GM19240 (cell line): Measurements from ENCODE around the gene SZT2.
"Not testable (repeated sequence)": the region's sequence is repeated elsewhere in the genome, so short reads cannot be mapped to it uniquely, and the experiment has no call there.

Source experiments
- DNase-seq: peaks from one replicate; pipeline ENCODE4 v3.0.0; 2011; ENCODE audit warnings: low spot score; ENCODE audit not compliant: insufficient read length

The SZT2 gene

GRCh38 chr1:43387976-43388599 is 1.6 kb upstream of the SZT2 start:
- DNase-seq: no peak

- no peak for DNase-seq
Observed at GRCh38 chr1:43388613-43389012, 1.1 kb upstream of the SZT2 start.

DNA sequence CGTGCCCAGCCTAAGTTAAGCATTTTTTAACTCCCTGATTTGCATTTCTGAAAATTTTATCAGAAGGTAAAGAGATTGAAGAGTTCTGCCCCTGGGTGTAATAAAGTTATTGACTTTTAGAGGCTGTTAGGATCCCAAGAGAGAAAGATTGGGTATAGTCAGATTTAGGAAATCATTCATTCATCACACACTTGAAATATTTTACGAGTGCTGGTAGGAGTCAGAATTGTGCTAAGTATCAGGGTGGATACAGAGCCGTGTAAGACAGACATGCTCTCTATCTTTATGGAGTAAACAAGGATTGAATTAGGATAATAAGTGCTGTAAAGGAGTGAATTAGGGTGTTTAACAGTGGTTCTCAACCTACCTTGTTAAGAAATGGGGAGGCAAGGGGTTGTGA is 3.0 kb downstream of the SZT2 start:
- no peak for DNase-seq

GRCh38 chr1:43395523-43395922 is 5.8 kb downstream of the SZT2 start:
- no peak for DNase-seq

GRCh38 chr1:43396059-43396458 is 6.4 kb downstream of the SZT2 start:
- DNase-seq: no peak

- no peak for DNase-seq
Observed at GRCh38 chr1:43398227-43398626, 8.5 kb downstream of the SZT2 start.

DNA sequence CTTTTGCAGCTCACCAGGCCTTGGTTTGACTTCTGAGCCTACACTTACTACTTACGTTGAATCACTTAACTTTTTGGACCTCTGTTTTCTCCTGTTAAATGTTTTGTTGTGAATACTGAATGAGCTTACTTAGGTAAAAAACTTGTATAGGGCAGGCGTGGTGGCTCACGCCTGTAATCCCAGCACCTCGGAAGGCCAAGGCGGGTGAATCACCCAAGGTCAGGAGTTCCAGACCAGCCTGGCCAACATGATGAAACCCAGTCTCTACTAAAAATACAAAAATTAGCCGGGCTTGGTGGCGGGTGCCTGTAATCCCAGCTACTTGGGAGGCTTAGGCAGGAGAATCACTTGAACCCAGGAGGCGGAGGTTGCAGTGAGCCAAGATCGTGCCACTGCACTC is 10.7 kb downstream of the SZT2 start:
- DNase-seq: not testable (repeated sequence)

DNA sequence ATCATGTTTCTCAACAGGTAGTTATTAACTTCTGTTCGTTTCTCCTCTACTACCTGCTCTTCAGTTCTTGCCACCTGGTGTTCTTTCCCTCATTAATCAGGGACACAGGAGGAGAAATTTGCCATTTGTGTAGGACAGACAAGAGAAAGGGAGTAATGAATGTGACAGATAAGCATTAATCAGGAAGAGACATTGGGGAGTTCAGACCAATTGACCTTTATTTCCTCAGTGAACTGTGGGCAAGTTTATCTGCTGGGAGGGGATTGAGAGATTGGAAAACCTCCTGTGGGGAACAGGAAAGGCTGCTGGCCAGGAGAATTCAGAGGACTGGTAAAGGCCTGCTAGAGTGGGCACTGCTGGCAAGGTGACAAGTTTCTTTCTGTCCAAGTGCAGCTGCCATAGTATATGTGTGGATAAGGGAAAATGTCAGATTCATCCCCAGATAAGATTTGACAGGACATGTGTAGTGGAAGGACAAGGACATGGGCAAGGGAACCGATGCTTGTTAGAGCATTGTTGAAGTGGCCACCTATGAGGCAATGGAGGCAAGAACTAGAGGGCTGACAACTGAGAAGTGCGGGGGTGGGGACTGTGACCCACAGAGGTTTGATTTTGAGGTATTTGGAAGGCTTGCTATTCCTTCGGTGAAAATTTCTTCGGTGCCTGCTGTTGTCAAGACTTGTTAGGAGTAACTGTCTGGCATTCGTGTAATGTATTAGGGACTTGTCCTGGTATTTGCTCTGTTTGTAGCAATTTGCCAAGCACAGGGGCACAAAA is 12.6 kb downstream of the SZT2 start:
- DNase-seq: no peak

- DNase-seq: no peak
Observed at GRCh38 chr1:43404353-43404752, 14.7 kb downstream of the SZT2 start.

DNA sequence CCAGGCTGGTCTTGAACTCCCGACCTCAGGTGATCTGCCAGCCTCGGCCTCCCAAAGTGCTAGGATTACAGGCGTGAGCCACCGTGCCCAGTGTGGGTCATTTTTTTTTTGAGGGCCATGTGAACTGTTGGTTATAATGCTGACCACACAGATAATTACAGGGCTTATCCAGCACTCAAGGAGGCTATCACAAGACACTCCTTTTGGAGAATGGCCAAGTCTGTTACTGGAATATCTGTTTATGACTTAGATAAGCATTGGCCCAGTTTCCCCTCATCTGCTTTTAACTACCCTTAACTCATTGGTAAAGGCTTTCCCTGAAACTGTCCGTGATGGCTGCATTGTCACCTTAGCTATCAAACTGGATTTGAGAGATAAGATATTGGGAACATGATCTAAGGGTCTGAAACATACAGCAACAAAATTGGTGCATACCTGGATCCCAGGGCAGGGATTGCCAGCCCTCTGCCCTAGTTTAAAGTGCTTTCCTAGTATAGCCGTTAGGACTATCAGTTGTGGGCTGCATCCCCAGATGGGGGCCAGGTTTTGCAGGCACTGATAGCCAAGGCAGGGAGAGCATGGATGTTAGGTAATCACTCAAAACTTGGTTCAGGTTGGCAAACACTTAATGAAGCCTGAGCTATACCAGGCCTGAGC is 15.6 kb downstream of the SZT2 start:
- no peak for DNase-seq

GRCh38 chr1:43405876-43406234 is 16.2 kb downstream of the SZT2 start:
- DNase-seq: no peak

GRCh38 chr1:43410571-43410970 is 20.9 kb downstream of the SZT2 start:
- DNase-seq: no peak

DNA sequence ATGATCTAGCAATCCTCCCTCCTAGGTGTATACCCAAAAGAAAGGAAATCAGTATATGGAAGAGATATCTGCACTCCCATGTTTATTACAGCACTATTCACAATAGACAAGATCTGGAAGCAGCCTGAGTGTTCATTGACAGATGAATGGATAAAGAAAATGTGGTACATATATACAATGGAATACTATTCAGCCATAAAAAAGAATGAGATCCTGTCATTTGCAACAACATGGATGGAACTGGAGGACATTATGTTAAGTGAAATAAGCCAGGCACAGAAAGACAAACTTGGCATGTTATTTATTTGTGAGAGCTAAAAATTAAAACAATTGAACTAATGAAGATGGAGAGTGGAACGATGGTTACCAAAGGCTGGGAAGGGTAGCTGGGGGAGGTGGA is 23.7 kb downstream of the SZT2 start:
- not testable (repeated sequence) for DNase-seq

- peak; percentile 30 for DNase-seq
Observed at GRCh38 chr1:43414634-43415223, 25.0 kb downstream of the SZT2 start.

GRCh38 chr1:43415901-43416300 is 26.2 kb downstream of the SZT2 start:
- no peak for DNase-seq

GRCh38 chr1:43418858-43419257 is 29.2 kb downstream of the SZT2 start:
- DNase-seq: no peak

GRCh38 chr1:43419627-43420425 is 30.1 kb downstream of the SZT2 start:
- DNase-seq: no peak

DNA sequence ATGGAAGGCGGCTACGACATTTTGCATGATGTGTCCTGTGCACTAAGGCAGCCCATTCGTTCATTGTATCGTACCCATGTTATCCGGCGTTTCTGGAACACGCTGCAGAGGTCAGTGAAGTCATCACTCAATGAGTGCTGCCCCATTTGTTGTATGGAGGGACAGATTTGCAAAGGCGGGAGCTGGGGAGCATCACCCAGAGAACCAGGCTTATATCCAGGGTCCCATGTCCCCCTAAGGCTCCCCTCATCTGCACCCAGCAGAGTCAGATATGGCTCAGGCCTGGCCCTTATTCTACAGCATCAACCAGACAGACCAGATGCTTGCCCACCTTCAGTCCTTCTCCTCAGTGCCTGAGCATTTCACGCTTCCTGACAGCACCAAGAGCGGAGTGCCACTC is 31.2 kb downstream of the SZT2 start:
- DNase-seq: no peak

DNA sequence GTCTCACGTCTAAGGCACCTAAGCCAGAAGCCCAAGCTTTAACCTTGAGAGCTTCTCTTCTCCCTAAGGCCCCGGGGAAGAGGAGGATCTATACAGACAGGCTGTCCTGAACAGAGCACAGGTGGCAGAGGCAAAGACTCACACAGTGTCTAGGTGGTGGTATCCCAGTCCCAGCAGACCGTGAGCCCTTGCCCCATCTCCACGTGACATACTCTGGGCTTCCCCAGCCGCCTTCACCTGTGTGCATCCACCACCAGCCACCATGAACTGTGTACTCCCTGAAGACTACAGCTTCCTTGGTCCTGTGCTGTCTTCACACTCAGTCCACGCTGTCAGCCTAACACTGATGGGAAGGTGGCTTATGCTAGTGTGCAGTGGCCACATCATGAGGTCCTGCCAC is 31.7 kb downstream of the SZT2 start:
- no peak for DNase-seq

GRCh38 chr1:43421976-43422750 is 32.5 kb downstream of the SZT2 start:
- DNase-seq: no peak
